Epidermal melanocyte (primary cell): ENCODE data around the gene INO80.

ENCODE experiments used
- DNase-seq: peaks from one replicate; pipeline ENCODE4 v3.0.0; 2011; ENCODE audit warnings: low spot score; ENCODE audit not compliant: insufficient read length

The INO80 gene

GRCh38 chr15:41048852-41049251, 67.2 kb downstream of the INO80 start:
- DNase-seq, result no peak

- DNase-seq, result no peak
Observed at GRCh38 chr15:41048397-41048796, 67.7 kb downstream of the INO80 start.

- DNase-seq, result no peak
Observed at GRCh38 chr15:41047474-41047873, 68.6 kb downstream of the INO80 start.

GRCh38 chr15:41043276-41043951, 72.7 kb downstream of the INO80 start:
- peak; percentile 24 for DNase-seq

GRCh38 chr15:41042851-41043250, 73.2 kb downstream of the INO80 start:
- no peak for DNase-seq

- no peak for DNase-seq
Observed at GRCh38 chr15:41039121-41039520, 77.0 kb downstream of the INO80 start.

GRCh38 chr15:41032079-41032328, 84.1 kb downstream of the INO80 start:
- DNase-seq, result no peak

GRCh38 chr15:41031232-41032078, 84.6 kb downstream of the INO80 start:
- no peak for DNase-seq

- no peak for DNase-seq
Observed at GRCh38 chr15:41028853-41029252, 87.2 kb downstream of the INO80 start.

GRCh38 chr15:41025393-41025792, 90.7 kb downstream of the INO80 start:
- no peak for DNase-seq

GRCh38 chr15:41024885-41025284, 91.2 kb downstream of the INO80 start:
- DNase-seq, result no peak

GRCh38 chr15:41024131-41024530, 91.9 kb downstream of the INO80 start:
- no peak for DNase-seq

GRCh38 chr15:41022487-41023090, 93.5 kb downstream of the INO80 start:
- DNase-seq, result peak; percentile 46

- DNase-seq, result no peak
Observed at GRCh38 chr15:41020829-41021228, 95.3 kb downstream of the INO80 start.

- DNase-seq, result no peak
Observed at GRCh38 chr15:41020311-41020710, 95.8 kb downstream of the INO80 start.

GRCh38 chr15:41019174-41019573, 96.9 kb downstream of the INO80 start:
- DNase-seq, result no peak

GRCh38 chr15:41018534-41018933, 97.5 kb downstream of the INO80 start:
- DNase-seq, result no peak

- no peak for DNase-seq
Observed at GRCh38 chr15:41017066-41017735, 98.9 kb downstream of the INO80 start.

GRCh38 chr15:41013691-41014414, 102.2 kb downstream of the INO80 start:
- no peak for DNase-seq

GRCh38 chr15:41011055-41011815, 104.8 kb downstream of the INO80 start:
- DNase-seq, result no peak

GRCh38 chr15:41010345-41010744, 105.7 kb downstream of the INO80 start:
- no peak for DNase-seq
